H9 (cell line): ENCODE results near the gene CDKN3. TPM values are rescaled to one million over a fixed set of nuclear protein-coding genes. Genes with fewer than 3 reads are reported as not detected.

Experiments used
- DNase-seq: peaks from one replicate; pipeline ENCODE4 v3.0.0-alpha.2; 2017
- H2AFZ ChIP-seq: one replicate; pipeline ENCODE4 v1.6.1; 2013; ENCODE audit warnings: mild to moderate bottlenecking, low read length, control low read depth, moderate library complexity
- H2AK5ac ChIP-seq: 2 replicates; pipeline ENCODE4 v1.6.1; 2013; ENCODE audit warnings: low read length, control low read depth, mixed read lengths; ENCODE audit not compliant: insufficient read length
- H2BK120ac ChIP-seq: one replicate; pipeline ENCODE4 v1.6.1; 2013; ENCODE audit warnings: low read depth, mild to moderate bottlenecking, low read length, control low read depth, inconsistent platforms; ENCODE audit not compliant: poor library complexity, severe bottlenecking
- H2BK12ac ChIP-seq: 2 replicates; pipeline ENCODE4 v1.6.1; 2013; ENCODE audit warnings: low read length, control low read depth, mixed read lengths, low read depth; ENCODE audit not compliant: insufficient read length
- H2BK15ac ChIP-seq: 2 replicates; pipeline ENCODE4 v1.6.1; 2013; ENCODE audit warnings: low read depth, low read length, control low read depth
- H2BK20ac ChIP-seq: one replicate; pipeline ENCODE4 v1.6.1; 2013; ENCODE audit warnings: low read depth, mild to moderate bottlenecking, low read length, control low read depth, inconsistent platforms; ENCODE audit not compliant: poor library complexity, severe bottlenecking
- H2BK5ac ChIP-seq: 2 replicates; pipeline ENCODE4 v1.6.1; 2013; ENCODE audit warnings: low read length, control low read depth, mixed read lengths; ENCODE audit not compliant: insufficient read length
- H3K14ac ChIP-seq: 2 replicates; pipeline ENCODE4 v1.6.1; 2013; ENCODE audit warnings: low read length, control low read depth; ENCODE audit not compliant: insufficient read depth
- H3K18ac ChIP-seq: 2 replicates; pipeline ENCODE4 v1.6.1; 2013; ENCODE audit warnings: low read depth, mild to moderate bottlenecking, mixed read lengths, low read length, control low read depth; ENCODE audit not compliant: insufficient read length
- H3K23ac ChIP-seq: 2 replicates; pipeline ENCODE4 v1.6.1; 2013; ENCODE audit warnings: low read length, control low read depth, mixed read lengths, low read depth; ENCODE audit not compliant: insufficient read length
- H3K23me2 ChIP-seq: 2 replicates; pipeline ENCODE4 v1.6.1; 2013; ENCODE audit warnings: low read depth, mild to moderate bottlenecking, mixed read lengths, low read length, control low read depth; ENCODE audit not compliant: insufficient read length, poor library complexity, severe bottlenecking
- H3K27ac ChIP-seq: 2 replicates; pipeline ENCODE4 v1.5.1; 2013; ENCODE audit warnings: low read length, control low read depth, mixed read lengths, low read depth; ENCODE audit not compliant: insufficient read length
- H3K27me3 ChIP-seq: 2 replicates; pipeline ENCODE4 v1.6.1; 2013; ENCODE audit warnings: low read length, control low read depth, inconsistent platforms; ENCODE audit not compliant: insufficient read depth
- H3K4ac ChIP-seq: 2 replicates; pipeline ENCODE4 v1.6.1; 2013; ENCODE audit warnings: low read depth, mild to moderate bottlenecking, control low read depth, inconsistent platforms, low read length, moderate library complexity
- H3K4me1 ChIP-seq: 2 replicates; pipeline ENCODE4 v1.6.1; 2013; ENCODE audit warnings: low read length, control low read depth, inconsistent platforms; ENCODE audit not compliant: insufficient read depth
- H3K4me2 ChIP-seq: 2 replicates; pipeline ENCODE4 v1.6.1; 2013; ENCODE audit warnings: low read length, control low read depth, mixed read lengths; ENCODE audit not compliant: insufficient read length, insufficient read depth
- H3K56ac ChIP-seq: 2 replicates; pipeline ENCODE4 v1.6.1; 2013; ENCODE audit warnings: low read depth, mild to moderate bottlenecking, mixed read lengths, low read length, control low read depth; ENCODE audit not compliant: insufficient read length
- H3K79me1 ChIP-seq: 2 replicates; pipeline ENCODE4 v1.6.1; 2013; ENCODE audit warnings: low read depth, mild to moderate bottlenecking, moderate library complexity, low read length, control low read depth, inconsistent platforms; ENCODE audit not compliant: insufficient read depth, poor library complexity, severe bottlenecking
- H3K79me2 ChIP-seq: 2 replicates; pipeline ENCODE4 v1.6.1; 2013; ENCODE audit warnings: low read length, control low read depth, inconsistent platforms; ENCODE audit not compliant: insufficient read depth
- H3K9ac ChIP-seq: 2 replicates; pipeline ENCODE4 v1.6.1; 2013; ENCODE audit warnings: low read length, control low read depth, mixed read lengths; ENCODE audit not compliant: insufficient read length; ENCODE audit errors: extremely low read depth
- H3K9me3 ChIP-seq: one replicate; pipeline ENCODE4 v1.6.1; 2013; ENCODE audit warnings: low read depth, low read length, inconsistent platforms; ENCODE audit not compliant: control insufficient read depth
- H3T11ph ChIP-seq: one replicate; pipeline ENCODE4 v1.6.1; 2013; ENCODE audit warnings: mild to moderate bottlenecking, low read length, control low read depth, inconsistent platforms
- H4K20me1 ChIP-seq: one replicate; pipeline ENCODE4 v1.6.1; 2013; ENCODE audit not compliant: control insufficient read depth, insufficient read length, insufficient read depth
- H4K5ac ChIP-seq: 2 replicates; pipeline ENCODE4 v1.6.1; 2013; ENCODE audit warnings: low read depth, mild to moderate bottlenecking, mixed read lengths, low read length, control low read depth; ENCODE audit not compliant: insufficient read length
- H4K8ac ChIP-seq: replicated peaks from 2 replicates; pipeline ENCODE4 v1.6.1; 2013; ENCODE audit warnings: low read length, control low read depth, mixed read lengths, low read depth; ENCODE audit not compliant: insufficient read length
- H4K91ac ChIP-seq: 2 replicates; pipeline ENCODE4 v1.6.1; 2013; ENCODE audit warnings: low read depth, mild to moderate bottlenecking, moderate library complexity, mixed read lengths, low read length, control low read depth; ENCODE audit not compliant: insufficient read length
- H3K27ac Mint-ChIP-seq, 3 experiments: 2 replicates in 2 of 3; 3 replicates in 1 of 3; pipeline ENCODE4 v1.8.0; 2020 to 2021; ENCODE audit warnings: mixed read lengths in 3 of 3, mild to moderate bottlenecking in 1 of 3, moderate library complexity in 1 of 3
- H3K27me3 Mint-ChIP-seq: 2 replicates; pipeline ENCODE4 v1.8.0; 2021; ENCODE audit warnings: low read depth, mild to moderate bottlenecking, moderate library complexity, mixed read lengths
- H3K36me3 Mint-ChIP-seq, 3 experiments: 2 replicates in 2 of 3; 3 replicates in 1 of 3; pipeline ENCODE4 v1.8.0; 2020 to 2021; ENCODE audit warnings: low read depth in 3 of 3, mixed read lengths in 3 of 3; ENCODE audit not compliant: insufficient read depth in 1 of 3
- H3K4me1 Mint-ChIP-seq, 2 experiments: 2 replicates each; pipeline ENCODE4 v1.8.0; 2020; ENCODE audit warnings: mixed read lengths in 2 of 2
- H3K4me3 Mint-ChIP-seq, 2 experiments: 2 replicates in 1 of 2; 3 replicates in 1 of 2; pipeline ENCODE4 v1.8.0; 2020 to 2021; ENCODE audit warnings: mild to moderate bottlenecking in 2 of 2, mixed read lengths in 2 of 2, moderate library complexity in 1 of 2
- H3K9me3 Mint-ChIP-seq, 2 experiments: 2 replicates in 1 of 2; 3 replicates in 1 of 2; pipeline ENCODE4 v1.8.0; 2020; ENCODE audit warnings: mild to moderate bottlenecking in 2 of 2, mixed read lengths in 2 of 2, moderate library complexity in 1 of 2
- WGBS: extraction: QIAGEN DNeasy Blood & Tissue Kit; methylation state at CpG from one replicate; pipeline ENCODE4 v1.1.7; 2013; ENCODE audit warnings: missing lambda C conversion rate, low lambda C conversion rate, mixed read lengths; ENCODE audit not compliant: insufficient read length; ENCODE audit errors: extremely low coverage; 5-methylcytosine and 5-hydroxymethylcytosine counted together
- total RNA-seq: library from RNA; stranded (reverse); gene quantifications from 2 replicates; pipeline ENCODE4 v1.2.1, GENCODE V29; 2021
- TF ChIP-seq, protein P1 (sequence below): fragments of 200-600 bp; sonication (generic); conservative IDR thresholded peaks from 3 replicates; pipeline ENCODE4 v1.8.0; 2021; ENCODE audit warnings: antibody characterized with exemption, mild to moderate bottlenecking

CDKN3 gene
- total RNA-seq, 1 experiment from 2014 or later = 45.9 TPM

- peaks cover 18 to 41% (median 37%) of the 10 kb centered on the region in 3 experiments; a peak in 6 of 7 replicates for H3K36me3 Mint-ChIP-seq
- Histone ChIP-seq H4K91ac (no peak overlapping the region), H2AFZ (no peak overlapping the region), H2AK5ac (no peak overlapping the region), H2BK120ac (no peak overlapping the region), H3K4ac (no peak overlapping the region), H2BK20ac (no peak overlapping the region), H2BK12ac (no peak overlapping the region), H3K79me2 (0 out of 2 replicates have a peak, but pooled peaks cover 2% of the 10 kb centered on the region), H2BK15ac (no peak overlapping the region), H3K18ac (no peak overlapping the region), H4K20me1 (no peaks in the 10 kb centered on the region), H3K14ac (no peak overlapping the region), H3T11ph (no peak overlapping the region), H3K23ac (no peak overlapping the region), H3K9ac (no peak overlapping the region), H4K8ac (no peak overlapping the region), H4K5ac (no peak overlapping the region), H3K79me1 (no peaks in the 10 kb centered on the region), H3K23me2 (no peaks in the 10 kb centered on the region), H3K9me3 (no peaks in the 10 kb centered on the region), H2BK5ac (no peak overlapping the region), H3K4me2 (no peak overlapping the region), H3K27me3 (no peaks in the 10 kb centered on the region), H3K27ac (no peak overlapping the region), H3K4me1 (no peaks in the 10 kb centered on the region), H3K56ac (no peak overlapping the region)
- TF ChIP-seq, protein P1, sequence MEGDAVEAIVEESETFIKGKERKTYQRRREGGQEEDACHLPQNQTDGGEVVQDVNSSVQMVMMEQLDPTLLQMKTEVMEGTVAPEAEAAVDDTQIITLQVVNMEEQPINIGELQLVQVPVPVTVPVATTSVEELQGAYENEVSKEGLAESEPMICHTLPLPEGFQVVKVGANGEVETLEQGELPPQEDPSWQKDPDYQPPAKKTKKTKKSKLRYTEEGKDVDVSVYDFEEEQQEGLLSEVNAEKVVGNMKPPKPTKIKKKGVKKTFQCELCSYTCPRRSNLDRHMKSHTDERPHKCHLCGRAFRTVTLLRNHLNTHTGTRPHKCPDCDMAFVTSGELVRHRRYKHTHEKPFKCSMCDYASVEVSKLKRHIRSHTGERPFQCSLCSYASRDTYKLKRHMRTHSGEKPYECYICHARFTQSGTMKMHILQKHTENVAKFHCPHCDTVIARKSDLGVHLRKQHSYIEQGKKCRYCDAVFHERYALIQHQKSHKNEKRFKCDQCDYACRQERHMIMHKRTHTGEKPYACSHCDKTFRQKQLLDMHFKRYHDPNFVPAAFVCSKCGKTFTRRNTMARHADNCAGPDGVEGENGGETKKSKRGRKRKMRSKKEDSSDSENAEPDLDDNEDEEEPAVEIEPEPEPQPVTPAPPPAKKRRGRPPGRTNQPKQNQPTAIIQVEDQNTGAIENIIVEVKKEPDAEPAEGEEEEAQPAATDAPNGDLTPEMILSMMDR = no peak
- peaks cover 5 to 6% of the 10 kb centered on the region in 2 experiments for H3K4me1 Mint-ChIP-seq
- no peaks in the 10 kb centered on the region for H3K9me3 Mint-ChIP-seq
- H3K27me3 Mint-ChIP-seq = no peaks in the 10 kb centered on the region
- DNase-seq = no peak
- no CpG with 5 or more reads among the region's 2 CpGs for WGBS
- H3K27ac Mint-ChIP-seq = no peak overlapping the region
- no peak overlapping the region for H3K4me3 Mint-ChIP-seq
These were observed 28.3 kb downstream of the CDKN3 start for GRCh38 chr14:54425068-54425467.
